HepG2 (cell line): ENCODE measurements around the gene MRPS31. TPM values are rescaled to one million over a fixed set of nuclear protein-coding genes. Genes with fewer than 3 reads are reported as not detected.

Source experiments
- ATAC-seq: fragments of 200-7000 bp; cut with Tn5 transposase; 3 replicates; pipeline ENCODE4 v1.9.1; 2020; ENCODE audit warnings: mild to moderate bottlenecking, moderate library complexity
- BruUV-seq: library from RNA; stranded (reverse); fragments of 400-500 nt; replicated peaks from 2 replicates; lab custom pipeline; 2021; lab: Mats Ljungman, UMichigan
- CTCF ChIA-PET: fragments of 300-600 bp; formaldehyde crosslinking; extraction: SDS; loops from one replicate; lab custom pipeline; 2021; ENCODE audit warnings: low total read pairs, inconsistent platforms, low intra/inter-chr PET ratio; lab: Yijun Ruan, JAX
- POLR2A ChIA-PET: fragments of 350-600 bp; sonication (Branson Sonifier 250); formaldehyde crosslinking; loops from one replicate; lab custom pipeline; 2020; ENCODE audit warnings: antibody characterized with exemption, inconsistent platforms; lab: Yijun Ruan, JAX
- DNase-seq: peaks from one replicate; pipeline ENCODE4 v3.0.0-alpha.2; 2015; ENCODE audit warnings: low spot score
- FAIRE-seq: peaks from 3 replicates; lab custom pipeline; 2011; peaks lifted over from hg19 to GRCh38; lab: Jason Lieb, UNC
- H2AFZ ChIP-seq: one replicate; pipeline ENCODE4 v1.6.1; 2011; ENCODE audit warnings: low read length, inconsistent platforms
- H3K27ac ChIP-seq: fragments of 300-600 bp; 3 replicates; pipeline ENCODE4 v1.8.0; 2011; ENCODE audit warnings: mixed run types, mild to moderate bottlenecking, mixed read lengths, low read length, inconsistent platforms; ENCODE audit not compliant: insufficient read depth; ENCODE audit errors: extremely low read length
- H3K27me3 ChIP-seq, 2 experiments: fragments of 200-600 bp in 1 of 2; 2 replicates in 1 of 2; 3 replicates in 1 of 2; pipeline versions ENCODE4 v1.6.0 to v1.8.0; 2011; ENCODE audit warnings: low read length in 2 of 2, mild to moderate bottlenecking in 2 of 2, moderate library complexity in 2 of 2, inconsistent platforms in 1 of 2; ENCODE audit not compliant: insufficient read depth in 2 of 2, control insufficient read depth in 1 of 2
- H3K36me3 ChIP-seq, 2 experiments: fragments of 200-600 bp in 1 of 2; replicated peaks in 1 of 2; 2 replicates in 1 of 2; 3 replicates in 1 of 2; pipeline versions ENCODE4 v1.5.1 to v1.8.0; 2011; ENCODE audit warnings: low read length in 2 of 2, inconsistent platforms in 1 of 2; ENCODE audit not compliant: insufficient read depth in 2 of 2, control insufficient read depth in 1 of 2
- H3K4me1 ChIP-seq: 2 replicates; pipeline ENCODE4 v1.5.1; 2012; ENCODE audit warnings: low read length, inconsistent platforms; ENCODE audit not compliant: insufficient read depth
- H3K4me2 ChIP-seq: 2 replicates; pipeline ENCODE4 v1.6.0; 2011; ENCODE audit warnings: low read depth, low read length, inconsistent platforms
- H3K4me3 ChIP-seq, 3 experiments: fragments of 200-600 bp in 1 of 3; sonication (generic), shearing (Covaris generic) in 1 of 3; replicated peaks in 1 of 3; 2 replicates each; pipeline ENCODE4 v1.5.1; 2011 to 2016; ENCODE audit warnings: low read length in 3 of 3, inconsistent platforms in 2 of 3, low read depth in 2 of 3, mild to moderate bottlenecking in 2 of 3, control low read depth in 1 of 3, mixed read lengths in 1 of 3; ENCODE audit not compliant: insufficient read depth in 1 of 3
- H3K79me2 ChIP-seq: one replicate; pipeline ENCODE4 v1.6.1; 2011; ENCODE audit warnings: low read length, inconsistent platforms; ENCODE audit not compliant: insufficient read depth
- H3K9ac ChIP-seq: 2 replicates; pipeline ENCODE4 v1.6.0; 2011; ENCODE audit warnings: mild to moderate bottlenecking, low read depth, low read length, inconsistent platforms; ENCODE audit not compliant: insufficient read depth
- H3K9me3 ChIP-seq: 2 replicates; pipeline ENCODE4 v1.5.1; 2012; ENCODE audit warnings: mild to moderate bottlenecking, low read length
- H4K20me1 ChIP-seq: 2 replicates; pipeline ENCODE4 v1.6.0; 2011; ENCODE audit warnings: inconsistent platforms, mild to moderate bottlenecking, low read length, moderate library complexity; ENCODE audit not compliant: insufficient read depth
- ARNTL ChIP-seq: sonication (generic); formaldehyde crosslinking; IDR thresholded peaks from 2 replicates; pipeline ENCODE4 v1.4.0; 2020; ENCODE audit warnings: mild to moderate bottlenecking, missing genetic modification reagents
- BHLHE40 ChIP-seq: IDR thresholded peaks from 2 replicates; pipeline ENCODE4 v1.6.1; 2011; ENCODE audit warnings: low read length, improper control_type of control experiment
- HES4 ChIP-seq: sonication (generic); formaldehyde crosslinking; IDR thresholded peaks from 2 replicates; pipeline ENCODE4 v1.9.0; 2021; ENCODE audit warnings: mild to moderate bottlenecking, missing genetic modification reagents, borderline replicate concordance
- HNRNPK ChIP-seq: fragments of 200-400 bp; formaldehyde crosslinking; IDR thresholded peaks from 2 replicates; pipeline ENCODE4 v1.6.1; 2018; ENCODE audit warnings: low read length, low read depth, moderate library complexity, mild to moderate bottlenecking; ENCODE audit not compliant: poor library complexity, severe bottlenecking
- KLF16 ChIP-seq, 2 experiments: sonication (generic) in 1 of 2; formaldehyde crosslinking in 1 of 2; IDR thresholded peaks; 2 replicates each; pipeline versions ENCODE4 v1.6.1 to v1.8.0; 2016 to 2023; ENCODE audit warnings: missing genetic modification reagents in 2 of 2, missing compliant biosample characterization in 1 of 2
- PBX3 ChIP-seq: sonication (generic); formaldehyde crosslinking; IDR thresholded peaks from 2 replicates; pipeline ENCODE4 v1.8.1; 2023; ENCODE audit warnings: missing genetic modification reagents, inconsistent platforms, borderline replicate concordance
- ZBTB4 ChIP-seq: sonication (generic); formaldehyde crosslinking; IDR thresholded peaks from 2 replicates; pipeline ENCODE4 v1.4.0; 2020; ENCODE audit warnings: missing genetic modification reagents, mild to moderate bottlenecking, borderline replicate concordance
- ZFP90 ChIP-seq: sonication (generic); formaldehyde crosslinking; IDR thresholded peaks from 2 replicates; pipeline ENCODE4 v1.8.0; 2022; ENCODE audit warnings: missing genetic modification reagents, mild to moderate bottlenecking, inconsistent platforms, borderline replicate concordance
- ZNF264 ChIP-seq: sonication (generic); formaldehyde crosslinking; IDR thresholded peaks from 2 replicates; pipeline ENCODE4 v1.4.0; 2020; ENCODE audit warnings: missing genetic modification reagents
- ZNF296 ChIP-seq: sonication (generic); formaldehyde crosslinking; conservative IDR thresholded peaks from 2 replicates; pipeline ENCODE4 v1.5.0; 2020; ENCODE audit warnings: mild to moderate bottlenecking, missing genetic modification reagents
- ZNF547 ChIP-seq: sonication (generic); formaldehyde crosslinking; IDR thresholded peaks from 2 replicates; pipeline ENCODE4 v1.5.1; 2020; ENCODE audit warnings: mild to moderate bottlenecking, missing genetic modification reagents
- ZNF709 ChIP-seq: sonication (generic); formaldehyde crosslinking; IDR thresholded peaks from 2 replicates; pipeline ENCODE4 v1.5.0; 2020; ENCODE audit warnings: mild to moderate bottlenecking, missing genetic modification reagents
- ZNF776 ChIP-seq: sonication (generic); formaldehyde crosslinking; IDR thresholded peaks from 2 replicates; pipeline ENCODE4 v1.4.0; 2020; ENCODE audit warnings: mild to moderate bottlenecking, missing genetic modification reagents
- ZZZ3 ChIP-seq: sonication (generic); formaldehyde crosslinking; IDR thresholded peaks from 2 replicates; pipeline ENCODE4 v1.4.0; 2020; ENCODE audit warnings: missing genetic modification reagents, mild to moderate bottlenecking, borderline replicate concordance
- WGBS: methylation state at CpG from one replicate; pipeline ENCODE4 v1.1.6; 2017; ENCODE audit warnings: low lambda C conversion rate; 5-methylcytosine and 5-hydroxymethylcytosine counted together
- in situ Hi-C: cut with HindIII; loops from 2 replicates; pipeline ENCODE4 v1.10.0; 2017; ENCODE audit warnings: low pct_unique_long_range_greater_than_20kb; ENCODE audit not compliant: extremely low pct_ligation_motif_present
- intact Hi-C: fragments of 100-400 bp; cut with micrococcal nuclease; formaldehyde crosslinking; loops from one replicate; pipeline ENCODE4 v1.10.0; 2022; ENCODE audit not compliant: unreplicated experiment
- polyA plus RNA-seq, 8 experiments: library from polyadenylated mRNA; depleted of rRNA in 3 of 8; stranded (reverse) in 7 of 8; unstranded in 1 of 8; fragments of >200 nt; fragmentation: Illumina TruSeq in 4 of 8; extraction: Trizol in 4 of 8; gene quantifications; 2 replicates each; pipeline versions ENCODE4 v1.2.1 to v1.2.3, GENCODE V29; 2011 to 2016; ENCODE audit warnings: low read depth in 4 of 8, missing spikeins in 1 of 8, mixed read lengths in 1 of 8; ENCODE audit not compliant: insufficient read depth in 1 of 8
- total RNA-seq, 5 experiments: library from RNA; depleted of rRNA; stranded (reverse); fragments of >200 nt; fragmentation: Illumina TruSeq; extraction: Trizol; gene quantifications; 2 replicates each; pipeline ENCODE4 v1.2.3, GENCODE V29; 2016; ENCODE audit warnings: low read depth in 1 of 5
- TF ChIP-seq, protein P1 (sequence below): sonication (generic); formaldehyde crosslinking; IDR thresholded peaks from 2 replicates; pipeline ENCODE4 v1.4.0; 2020; ENCODE audit warnings: missing genetic modification reagents
- TF ChIP-seq, protein P2 (sequence below): IDR thresholded peaks from 2 replicates; pipeline ENCODE4 v1.6.1; 2016
- TF ChIP-seq, protein P3 (sequence below): sonication (generic); formaldehyde crosslinking; IDR thresholded peaks from 2 replicates; pipeline ENCODE4 v1.4.0; 2020; ENCODE audit warnings: low read depth, mild to moderate bottlenecking, missing genetic modification reagents

The MRPS31 gene
- total and polyA plus RNA-seq, 2 of the 13 experiments (the other 11 are each of a cell fraction or from before 2014, with no cell fraction given), result 23.7 to 34.1 TPM

DNA sequence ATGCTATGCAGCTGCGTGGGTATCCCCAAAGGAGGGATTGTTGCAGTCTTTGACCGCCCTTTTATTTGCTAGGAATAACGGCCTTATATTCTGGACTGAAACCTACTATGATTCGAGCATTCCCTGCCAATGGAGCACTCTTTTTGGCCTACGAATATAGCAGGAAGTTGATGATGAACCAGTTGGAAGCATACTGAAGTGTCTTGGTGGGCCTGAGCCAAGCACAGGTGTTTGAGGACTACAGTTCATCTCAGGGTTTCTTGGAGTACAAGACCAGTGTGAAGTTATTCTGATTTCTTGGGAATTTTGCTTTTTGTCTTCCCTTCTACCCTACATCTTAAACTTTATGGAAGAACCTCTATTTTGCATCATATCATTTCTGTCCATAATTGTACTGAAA, 38.5 kb upstream of the MRPS31 start (continued):
- no peak for TF ChIP-seq ZBTB4 (CRISPR knock-in tag)
- TF ChIP-seq ZFP90, result no peak
- no peak for TF ChIP-seq HNRNPK

GRCh38 chr13:40806241-40806640, 35.3 kb upstream of the MRPS31 start:
- Histone ChIP-seq H4K20me1 (no peaks in the 10 kb centered on the region), H3K4me3 (no peak overlapping the region), H3K9ac (no peak overlapping the region), H3K4me1 (peaks cover 23% of the 10 kb centered on the region), H3K36me3 (peaks cover 25 to 62% of the 10 kb centered on the region in 2 experiments), H3K27me3 (no peaks in the 10 kb centered on the region)
- 88% methylated on average over 1 of the region's 1 CpG for WGBS
- in situ Hi-C loops, result no loop called here
- DNase-seq, result no peak
- no peak for ATAC-seq
- BruUV-seq, result no TSS peak
- TF ChIP-seq ZNF776 (CRISPR knock-in tag) (no peak), ZNF264 (CRISPR knock-in tag) (no peak), ZNF547 (no peak), PBX3 (no peak), BHLHE40 (no peak), ZNF709 (CRISPR knock-in tag) (no peak), ZZZ3 (no peak), ARNTL (no peak), ZNF296 (no peak), KLF16 (CRISPR knock-in tag; IDR thresholded peaks at IDR 0.05) (no peak), HES4 (CRISPR knock-in tag) (no peak)
- TF ChIP-seq, protein P1, sequence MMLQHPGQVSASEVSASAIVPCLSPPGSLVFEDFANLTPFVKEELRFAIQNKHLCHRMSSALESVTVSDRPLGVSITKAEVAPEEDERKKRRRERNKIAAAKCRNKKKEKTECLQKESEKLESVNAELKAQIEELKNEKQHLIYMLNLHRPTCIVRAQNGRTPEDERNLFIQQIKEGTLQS (CRISPR knock-in tag), result no peak
- TF ChIP-seq, protein P2, sequence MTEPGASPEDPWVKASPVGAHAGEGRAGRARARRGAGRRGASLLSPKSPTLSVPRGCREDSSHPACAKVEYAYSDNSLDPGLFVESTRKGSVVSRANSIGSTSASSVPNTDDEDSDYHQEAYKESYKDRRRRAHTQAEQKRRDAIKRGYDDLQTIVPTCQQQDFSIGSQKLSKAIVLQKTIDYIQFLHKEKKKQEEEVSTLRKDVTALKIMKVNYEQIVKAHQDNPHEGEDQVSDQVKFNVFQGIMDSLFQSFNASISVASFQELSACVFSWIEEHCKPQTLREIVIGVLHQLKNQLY, result no peak
- TF ChIP-seq, protein P3, sequence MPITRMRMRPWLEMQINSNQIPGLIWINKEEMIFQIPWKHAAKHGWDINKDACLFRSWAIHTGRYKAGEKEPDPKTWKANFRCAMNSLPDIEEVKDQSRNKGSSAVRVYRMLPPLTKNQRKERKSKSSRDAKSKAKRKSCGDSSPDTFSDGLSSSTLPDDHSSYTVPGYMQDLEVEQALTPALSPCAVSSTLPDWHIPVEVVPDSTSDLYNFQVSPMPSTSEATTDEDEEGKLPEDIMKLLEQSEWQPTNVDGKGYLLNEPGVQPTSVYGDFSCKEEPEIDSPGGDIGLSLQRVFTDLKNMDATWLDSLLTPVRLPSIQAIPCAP (CRISPR knock-in tag), result no peak
- TF ChIP-seq, all 625 proteins: peak for 0
- Histone ChIP-seq H3K4me2 (no peak overlapping the region), H3K79me2 (no peaks in the 10 kb centered on the region), H3K9me3 (no peaks in the 10 kb centered on the region), H2AFZ (no peak overlapping the region), H3K27ac (no peak overlapping the region)
- intact Hi-C loops, result no loop called here
- ChIA-PET POLR2A (no interaction called here), CTCF (no interaction called here)
- no peak for FAIRE-seq
